ENCODE results near the gene BSG. TPM values are rescaled to one million over a fixed set of nuclear protein-coding genes. Genes with fewer than 3 reads are reported as not detected.

Gene BSG
- total and polyA plus RNA-seq, 11 donors = 727 to 2,989 (median 1,462) TPM

DNA sequence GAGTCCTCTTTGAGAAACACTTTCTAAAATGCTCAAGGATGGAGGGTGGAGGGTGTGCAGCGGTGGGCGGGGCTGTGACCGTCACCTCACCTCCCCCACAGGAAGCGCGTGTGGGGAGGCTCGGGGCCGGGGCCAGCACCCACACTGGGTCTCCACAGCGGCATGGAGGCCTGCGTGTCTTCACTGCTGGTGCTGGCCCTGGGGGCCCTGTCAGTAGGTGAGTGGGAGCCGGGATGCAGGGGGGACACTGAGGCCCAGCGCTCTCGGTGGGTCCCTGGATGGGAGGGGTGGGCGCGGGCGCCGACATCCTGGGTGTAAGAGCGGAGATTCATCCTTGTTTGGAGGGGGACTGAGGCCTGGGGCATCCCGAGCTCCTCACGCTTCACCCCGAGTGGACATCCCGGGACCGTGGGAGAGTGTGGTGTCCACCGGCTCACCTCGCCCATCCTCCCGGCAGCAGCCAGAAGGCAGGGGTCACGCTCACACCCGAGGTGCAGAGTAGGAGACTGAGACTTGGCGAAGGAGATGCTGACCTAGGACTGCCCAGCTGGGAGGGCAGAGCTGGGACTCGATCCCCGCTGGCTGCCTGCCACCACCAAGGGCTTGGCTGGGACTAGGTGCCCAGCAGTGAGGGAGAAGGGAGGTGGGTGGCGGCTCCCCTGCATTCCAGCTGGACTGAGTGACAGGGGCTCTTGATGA lies 28.3 kb upstream of the BSG start, which contains the start of gene GZMM:
Gene GZMM (plus strand): TSS at position 144 of the 699 bp plus-strand sequence. CDS start 19 bp downstream, at position 163.
- TF ChIP-seq POLR2A (IDR thresholded peaks at IDR 0.05) = no peak
- TF ChIP-seq, protein P1, sequence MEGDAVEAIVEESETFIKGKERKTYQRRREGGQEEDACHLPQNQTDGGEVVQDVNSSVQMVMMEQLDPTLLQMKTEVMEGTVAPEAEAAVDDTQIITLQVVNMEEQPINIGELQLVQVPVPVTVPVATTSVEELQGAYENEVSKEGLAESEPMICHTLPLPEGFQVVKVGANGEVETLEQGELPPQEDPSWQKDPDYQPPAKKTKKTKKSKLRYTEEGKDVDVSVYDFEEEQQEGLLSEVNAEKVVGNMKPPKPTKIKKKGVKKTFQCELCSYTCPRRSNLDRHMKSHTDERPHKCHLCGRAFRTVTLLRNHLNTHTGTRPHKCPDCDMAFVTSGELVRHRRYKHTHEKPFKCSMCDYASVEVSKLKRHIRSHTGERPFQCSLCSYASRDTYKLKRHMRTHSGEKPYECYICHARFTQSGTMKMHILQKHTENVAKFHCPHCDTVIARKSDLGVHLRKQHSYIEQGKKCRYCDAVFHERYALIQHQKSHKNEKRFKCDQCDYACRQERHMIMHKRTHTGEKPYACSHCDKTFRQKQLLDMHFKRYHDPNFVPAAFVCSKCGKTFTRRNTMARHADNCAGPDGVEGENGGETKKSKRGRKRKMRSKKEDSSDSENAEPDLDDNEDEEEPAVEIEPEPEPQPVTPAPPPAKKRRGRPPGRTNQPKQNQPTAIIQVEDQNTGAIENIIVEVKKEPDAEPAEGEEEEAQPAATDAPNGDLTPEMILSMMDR (IDR thresholded peaks at IDR 0.05) = no peak
- peak within 1 kb of the TSS in 1 of 12 donors; percentile 27 for H3K27ac ChIP-seq
- ATAC-seq (peak in 3 of 4 donors; percentile 20 to 43 (median 40)), DNase-seq (peak in 1 of 5 donors; percentile 72)
- peaks cover 0 to 13% (median under 1%) of the 10 kb centered on the region in 12 donors for H3K4me1 ChIP-seq
- 50 to 60% (median 57%) methylated on average over 27 to 31 of the region's 31 CpGs for WGBS, 4 donors
- H3K4me3 ChIP-seq = peak within 1 kb of the TSS in 1 of 12 donors; percentile 46
- H3K27me3 ChIP-seq = no peaks in the 10 kb centered on the region
- intact Hi-C loops (cut with DNase I) = loop anchor here in 2 of 10 donors (10.0 kb wide), 1 partner anchor 191 kb away; no protein-coding TSS in a partner anchor
- H3K9me3 ChIP-seq = no peaks in the 10 kb centered on the region
- peaks cover 0 to 33% (median 24%) of the 10 kb centered on the region in 9 donors for H3K36me3 ChIP-seq

DNA sequence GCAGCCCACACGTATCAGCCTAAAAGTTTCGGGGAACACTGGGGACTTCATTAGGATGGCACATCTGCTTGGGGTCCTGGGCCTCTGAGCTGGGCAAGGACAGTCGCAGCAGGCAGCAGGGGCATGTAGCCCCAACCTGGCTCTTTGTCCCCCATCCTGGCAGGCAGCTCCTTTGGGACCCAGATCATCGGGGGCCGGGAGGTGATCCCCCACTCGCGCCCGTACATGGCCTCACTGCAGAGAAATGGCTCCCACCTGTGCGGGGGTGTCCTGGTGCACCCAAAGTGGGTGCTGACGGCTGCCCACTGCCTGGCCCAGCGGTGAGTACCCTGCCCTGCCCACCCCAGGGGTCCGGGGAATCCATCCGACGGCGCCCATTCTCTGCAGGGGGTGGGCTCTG lies 25.3 kb upstream of the BSG start:
- intact Hi-C loops (cut with DNase I) = loop anchor here in 2 of 10 donors (10.0 kb wide), 1 partner anchor 188 kb away; no protein-coding TSS in a partner anchor

DNA sequence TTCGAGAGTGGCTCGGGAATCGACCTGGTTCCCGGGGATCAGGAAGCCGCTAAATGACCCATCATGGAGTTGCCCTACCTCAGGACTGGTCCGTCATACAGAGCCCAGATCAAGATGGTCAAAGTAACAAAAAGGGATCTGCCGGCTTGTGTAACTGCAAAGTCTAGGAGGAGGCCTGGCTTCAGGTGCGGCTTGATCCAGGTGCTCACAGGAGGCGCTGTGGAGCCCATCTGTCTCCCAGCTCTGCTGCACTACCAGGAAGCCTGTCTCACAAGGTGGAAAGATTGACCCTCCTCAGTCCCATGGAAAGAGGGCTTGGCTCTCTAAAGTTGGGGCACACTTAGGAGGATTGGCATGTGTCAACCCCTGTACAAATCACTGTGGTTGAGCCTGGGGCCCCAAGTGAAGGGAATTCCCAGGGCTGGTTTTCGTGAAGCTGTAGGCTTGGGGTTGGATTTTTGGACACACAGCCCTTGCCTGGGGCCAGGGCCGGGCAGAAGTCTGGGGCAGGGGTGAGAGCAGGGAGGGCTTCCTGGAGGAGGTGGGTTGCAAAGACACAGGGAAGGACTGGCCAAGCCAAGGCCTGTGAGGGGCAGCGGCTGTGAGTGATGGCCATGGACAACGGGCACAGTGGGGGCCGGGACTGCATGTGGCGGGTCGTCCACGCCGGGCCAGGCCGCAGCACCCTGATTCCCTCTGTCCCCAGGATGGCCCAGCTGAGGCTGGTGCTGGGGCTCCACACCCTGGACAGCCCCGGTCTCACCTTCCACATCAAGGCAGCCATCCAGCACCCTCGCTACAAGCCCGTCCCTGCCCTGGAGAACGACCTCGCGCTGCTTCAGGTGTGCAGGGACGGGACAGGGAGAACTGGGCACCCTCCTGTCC lies 24.3 kb upstream of the BSG start:
- DNase-seq (peak in 1 of 5 donors; percentile 46), ATAC-seq (no peak)
- intact Hi-C loops (cut with DNase I) = loop anchor here in 2 of 10 donors (10.0 kb wide), 1 partner anchor 187 kb away; no protein-coding TSS in a partner anchor
- 84 to 89% (median 87%) methylated on average over 21 to 26 of the region's 26 CpGs for whole genome bisulfite sequencing, 4 donors
- no peak overlapping the region for H3K27ac ChIP-seq
- no peak for TF ChIP-seq POLR2A (IDR thresholded peaks at IDR 0.05)
- TF ChIP-seq, protein P1 (IDR thresholded peaks at IDR 0.05) = no peak
- H3K4me1 ChIP-seq = peaks cover 0 to 15% (median 0%) of the 10 kb centered on the region in 12 donors
- H3K36me3 ChIP-seq = peaks cover 0 to 2% (median 0%) of the 10 kb centered on the region in 9 donors
- no peaks in the 10 kb centered on the region for H3K27me3 ChIP-seq
- H3K4me3 ChIP-seq = no peak overlapping the region
- no peaks in the 10 kb centered on the region for H3K9me3 ChIP-seq

More for the DNA sequence above, 25.3 kb upstream of the BSG start:
- TF ChIP-seq, protein P1 (IDR thresholded peaks at IDR 0.05) = no peak
- no peak for TF ChIP-seq POLR2A (IDR thresholded peaks at IDR 0.05)
- ATAC-seq (no peak), DNase-seq (peak in 1 of 5 donors; percentile 46)
- peaks cover 0 to 15% (median 0%) of the 10 kb centered on the region in 12 donors for H3K4me1 ChIP-seq
- H3K4me3 ChIP-seq = no peak overlapping the region
- no peak overlapping the region for H3K27ac ChIP-seq
- no peaks in the 10 kb centered on the region for H3K27me3 ChIP-seq
- no peaks in the 10 kb centered on the region for H3K9me3 ChIP-seq
- H3K36me3 ChIP-seq = peaks cover 0 to 11% (median 4%) of the 10 kb centered on the region in 9 donors
- WGBS, 4 donors = 89 to 96% (median 90%) methylated on average over 10 to 15 of the region's 15 CpGs

Measured in heart left ventricle (tissue), 16 donors.